GM12865 (cell line): ENCODE measurements around the gene CDCA7.
"Not testable (repeated sequence)": the region's sequence is repeated elsewhere in the genome, so short reads cannot be mapped to it uniquely, and the experiment has no call there.

Experiments
- DNase-seq: peaks from one replicate; pipeline ENCODE4 v3.0.0; 2010; ENCODE audit warnings: low read depth
- H3K4me3 ChIP-seq: 2 replicates; pipeline ENCODE4 v1.5.1; 2011; ENCODE audit warnings: mild to moderate bottlenecking, low read depth, low read length, control low read depth
- CTCF ChIP-seq: IDR thresholded peaks from 2 replicates; pipeline ENCODE4 v1.5.1; 2011; ENCODE audit warnings: low read length, control low read depth, low read depth, inconsistent platforms; ENCODE audit not compliant: insufficient read depth; ENCODE audit errors: missing control alignments

CDCA7 gene

GRCh38 chr2:173410579-173410978, 55.9 kb downstream of the CDCA7 start:
- no peak for TF ChIP-seq CTCF
- DNase-seq, result no peak
- H3K4me3 ChIP-seq, result no peak overlapping the region

GRCh38 chr2:173412628-173413027, 58.0 kb downstream of the CDCA7 start:
- DNase-seq, result no peak
- no peak overlapping the region for H3K4me3 ChIP-seq
- TF ChIP-seq CTCF, result no peak

- DNase-seq, result no peak
- no peak for TF ChIP-seq CTCF
These were observed 60.2 kb downstream of the CDCA7 start for GRCh38 chr2:173414823-173415322.

DNA sequence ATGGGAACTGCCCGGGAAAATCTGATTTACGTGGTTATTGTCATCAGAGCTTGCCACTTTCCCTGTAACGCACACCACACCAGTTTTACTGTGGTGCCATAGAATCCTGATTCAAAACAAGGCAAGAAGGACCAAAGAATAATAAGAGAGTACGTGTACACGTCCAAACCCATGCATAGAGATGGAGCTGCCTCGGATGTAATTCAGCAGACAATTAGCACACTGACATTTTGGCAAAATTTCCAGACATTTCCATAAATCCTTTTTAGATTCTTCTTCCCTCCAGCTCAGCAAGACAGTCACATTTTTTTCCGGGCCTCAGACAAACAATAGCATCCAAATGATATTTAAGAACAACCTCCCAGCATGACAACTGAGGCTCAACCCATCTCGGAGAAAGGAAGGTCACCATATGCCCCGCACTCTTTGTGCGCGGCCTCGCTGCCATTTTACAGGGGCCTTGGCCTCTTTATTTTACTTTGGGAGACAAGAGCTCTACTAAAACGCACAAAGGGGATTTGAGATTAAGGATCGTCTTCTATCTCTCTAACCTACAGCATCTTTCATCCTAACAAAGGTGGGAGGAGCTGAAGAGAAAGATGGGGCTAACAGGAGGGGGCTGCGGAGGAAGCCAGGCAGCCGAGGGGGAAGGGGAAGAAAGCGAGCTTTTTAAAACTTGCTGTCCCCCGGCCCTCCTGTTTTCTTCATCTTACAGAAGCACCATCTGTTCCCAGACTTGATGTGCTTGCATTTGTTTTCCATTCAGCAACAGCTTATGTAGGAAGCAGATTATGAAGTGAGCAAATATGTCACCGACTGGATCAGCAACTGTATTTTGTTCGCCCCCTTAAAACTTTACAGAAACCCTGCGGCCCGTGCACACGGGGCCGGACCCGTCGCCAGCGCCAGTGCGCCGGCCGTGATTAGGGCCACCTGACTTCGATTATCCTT, 61.0 kb downstream of the CDCA7 start:
- no peak for DNase-seq

More at GRCh38 chr2:173414823-173415322, 60.2 kb downstream of the CDCA7 start:
- no peak overlapping the region for H3K4me3 ChIP-seq

GRCh38 chr2:173416415-173417152, 61.9 kb downstream of the CDCA7 start:
- not testable (repeated sequence) for DNase-seq, H3K4me3 ChIP-seq

More for the DNA sequence above, 61.0 kb downstream of the CDCA7 start:
- H3K4me3 ChIP-seq, result no peak overlapping the region
- no peak for TF ChIP-seq CTCF

GRCh38 chr2:173417341-173417740, 62.7 kb downstream of the CDCA7 start:
- TF ChIP-seq CTCF, result no peak
- no peak overlapping the region for H3K4me3 ChIP-seq
- no peak for DNase-seq

- no peak for TF ChIP-seq CTCF
- no peak for DNase-seq
These were observed 63.1 kb downstream of the CDCA7 start for GRCh38 chr2:173417802-173418201.

More at GRCh38 chr2:173417802-173418201, 63.1 kb downstream of the CDCA7 start:
- H3K4me3 ChIP-seq, result no peak overlapping the region
